Activated T-cell treated with anti-CD3 and anti-CD28 coated beads for 1 hour (primary cell): ENCODE data around the gene PPFIA2.
"Not testable (repeated sequence)": the region's sequence is repeated elsewhere in the genome, so short reads cannot be mapped to it uniquely, and the experiment has no call there.

ENCODE experiments used
- DNase-seq: peaks from one replicate; pipeline ENCODE4 v3.0.0-alpha.2; 2020; ENCODE audit warnings: low read depth

Gene PPFIA2

DNA sequence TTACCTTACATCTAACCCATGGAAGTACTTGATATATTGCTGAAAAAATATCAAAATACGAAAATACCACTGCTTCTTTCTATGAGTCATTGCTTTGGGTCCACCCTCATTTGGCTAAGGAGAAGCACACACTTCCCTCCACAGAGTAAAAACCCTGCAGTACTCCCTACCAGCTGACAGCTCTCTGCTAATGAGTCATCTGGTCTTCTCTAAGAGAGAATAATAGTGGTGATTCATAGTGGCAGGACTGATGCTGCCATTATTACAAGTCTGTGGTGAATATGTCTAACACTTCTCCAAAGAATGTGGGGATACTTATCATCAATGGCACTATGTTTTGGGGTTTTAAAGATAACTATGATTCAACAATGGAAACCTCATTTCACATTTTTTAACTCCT lies 90.7 kb downstream of the PPFIA2 start:
- DNase-seq: no peak

GRCh38 chr12:81659310-81659709 lies 99.8 kb downstream of the PPFIA2 start:
- not testable (repeated sequence) for DNase-seq

DNA sequence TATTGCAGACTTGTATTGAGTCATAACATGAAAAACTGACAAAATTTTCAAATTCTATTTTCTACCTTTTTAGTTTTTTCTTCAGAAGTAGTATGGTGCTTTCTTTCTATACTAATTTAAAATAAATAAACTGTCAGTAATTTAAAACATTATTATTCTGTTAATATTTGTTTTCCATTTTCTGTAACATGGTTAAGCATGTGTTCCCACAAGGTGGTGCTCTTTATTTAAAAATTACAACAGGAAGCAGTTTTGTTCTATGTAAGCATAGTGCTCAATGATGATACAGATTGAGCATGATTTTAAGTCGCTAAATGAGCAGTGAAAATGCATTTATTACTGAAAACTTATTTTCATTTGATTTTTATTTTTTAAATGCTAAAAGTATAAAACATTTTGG lies 114.6 kb downstream of the PPFIA2 start:
- DNase-seq: no peak

GRCh38 chr12:81639196-81639595 lies 120.0 kb downstream of the PPFIA2 start:
- DNase-seq: no peak

DNA sequence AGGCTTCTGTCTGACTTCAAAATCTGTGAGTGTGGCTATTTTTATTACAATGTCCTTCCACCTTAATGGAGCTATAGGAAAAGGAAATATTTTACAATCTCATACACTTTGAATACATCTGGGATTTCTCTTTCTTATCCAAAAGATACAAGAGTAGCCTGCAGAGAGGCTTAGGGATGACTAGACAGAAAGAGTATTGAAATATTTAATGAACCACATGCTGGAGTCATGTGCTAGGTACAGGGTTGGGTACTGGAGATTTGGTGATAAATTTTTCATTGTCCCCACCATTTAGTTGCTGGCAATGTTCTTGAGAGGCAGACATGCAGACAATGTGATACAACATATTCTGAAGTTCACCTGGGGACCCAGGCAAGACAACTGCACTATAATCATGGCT lies 126.0 kb downstream of the PPFIA2 start:
- DNase-seq: no peak

GRCh38 chr12:81627336-81628189 lies 131.6 kb downstream of the PPFIA2 start:
- DNase-seq: no peak

GRCh38 chr12:81626406-81626805 lies 132.7 kb downstream of the PPFIA2 start:
- DNase-seq: no peak

DNA sequence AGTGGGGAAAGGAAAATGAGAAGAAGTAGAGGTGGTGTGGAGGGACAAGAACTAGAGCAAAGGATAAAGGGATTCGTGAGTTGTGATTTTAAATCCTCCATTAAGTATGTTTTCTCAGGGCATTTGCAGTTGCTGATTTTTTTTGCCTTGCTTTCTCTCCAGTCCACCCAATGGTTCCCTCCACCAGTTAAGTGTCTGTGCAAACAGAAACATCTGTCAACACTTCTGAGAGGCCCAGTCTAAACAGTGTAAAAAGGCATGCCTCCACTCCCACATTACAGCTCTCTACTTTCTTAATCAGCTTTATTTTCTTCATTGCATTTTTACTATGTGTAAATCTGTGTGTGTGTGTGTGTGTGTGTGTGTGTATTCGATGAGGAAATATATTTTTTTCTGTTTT lies 141.2 kb downstream of the PPFIA2 start:
- no peak for DNase-seq

DNA sequence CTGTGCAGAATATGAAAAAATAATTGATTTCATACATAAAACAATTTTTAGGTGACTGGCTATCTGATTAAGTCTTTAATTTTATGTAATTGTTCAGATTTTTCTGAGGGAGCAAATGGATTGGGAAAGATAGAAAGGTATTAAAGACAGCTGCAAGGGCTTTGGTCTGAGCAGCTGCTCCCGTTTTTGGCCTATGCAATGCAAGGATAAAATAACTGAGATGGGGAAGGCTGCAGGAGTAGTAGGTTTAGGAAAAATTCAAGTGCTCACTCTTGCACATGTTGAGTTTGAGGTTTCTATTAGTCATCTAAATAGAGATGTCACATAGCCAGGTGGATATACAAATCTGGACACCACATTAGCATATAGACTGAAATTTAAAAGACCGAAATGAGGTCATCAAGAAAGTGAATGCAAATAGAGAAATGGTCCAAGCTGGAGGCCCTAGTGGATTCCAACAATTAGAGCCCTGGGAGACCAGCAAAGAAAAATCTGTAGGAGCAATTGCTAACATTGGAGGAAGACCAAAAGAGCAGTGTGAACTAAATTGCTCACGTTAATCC lies 144.0 kb downstream of the PPFIA2 start:
- no peak for DNase-seq

DNA sequence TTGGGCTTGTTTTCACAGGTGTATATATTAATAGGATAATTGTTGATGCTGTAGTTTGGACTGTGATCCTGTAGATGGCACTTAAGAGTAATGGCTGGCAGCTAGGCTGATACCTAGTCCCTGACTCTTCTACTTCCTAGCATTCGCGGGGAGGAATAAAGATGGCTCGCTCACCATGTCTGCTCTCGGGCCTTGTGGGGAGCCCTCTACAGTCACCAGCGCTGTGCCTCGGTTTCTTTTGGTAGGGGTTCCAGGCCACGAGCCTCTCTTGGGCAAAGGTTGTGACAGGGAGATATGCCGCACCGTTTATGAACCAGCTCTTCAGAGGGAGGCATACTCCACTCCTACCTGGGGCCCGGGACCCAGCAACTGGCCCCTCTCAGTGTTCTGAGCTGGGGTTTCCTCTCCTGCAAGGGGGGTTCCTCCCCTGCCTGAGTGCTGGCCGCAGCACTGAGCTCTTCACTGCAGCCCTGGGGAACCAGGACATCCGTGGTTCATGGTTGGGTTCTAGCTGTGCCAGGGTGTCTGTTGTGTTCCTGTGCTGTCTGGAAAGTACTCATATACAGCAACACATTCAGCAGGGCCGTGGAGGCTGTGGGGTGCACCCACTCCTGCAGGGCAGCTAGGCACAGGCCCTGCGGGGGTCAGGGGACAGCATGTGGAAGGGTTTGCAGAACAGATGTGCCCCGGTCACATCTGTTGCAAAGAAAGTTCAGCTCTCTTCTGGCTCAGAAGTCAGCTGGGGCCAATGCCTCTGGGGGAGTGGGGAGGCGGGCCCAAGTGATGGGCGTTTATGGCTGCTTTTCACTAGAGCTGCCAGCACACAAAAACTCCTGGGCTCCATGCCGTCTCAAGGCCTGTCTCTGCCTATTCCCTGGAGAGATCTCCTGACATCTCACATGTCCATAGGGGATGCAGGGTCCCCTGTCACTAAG lies 147.9 kb downstream of the PPFIA2 start:
- no peak for DNase-seq

DNA sequence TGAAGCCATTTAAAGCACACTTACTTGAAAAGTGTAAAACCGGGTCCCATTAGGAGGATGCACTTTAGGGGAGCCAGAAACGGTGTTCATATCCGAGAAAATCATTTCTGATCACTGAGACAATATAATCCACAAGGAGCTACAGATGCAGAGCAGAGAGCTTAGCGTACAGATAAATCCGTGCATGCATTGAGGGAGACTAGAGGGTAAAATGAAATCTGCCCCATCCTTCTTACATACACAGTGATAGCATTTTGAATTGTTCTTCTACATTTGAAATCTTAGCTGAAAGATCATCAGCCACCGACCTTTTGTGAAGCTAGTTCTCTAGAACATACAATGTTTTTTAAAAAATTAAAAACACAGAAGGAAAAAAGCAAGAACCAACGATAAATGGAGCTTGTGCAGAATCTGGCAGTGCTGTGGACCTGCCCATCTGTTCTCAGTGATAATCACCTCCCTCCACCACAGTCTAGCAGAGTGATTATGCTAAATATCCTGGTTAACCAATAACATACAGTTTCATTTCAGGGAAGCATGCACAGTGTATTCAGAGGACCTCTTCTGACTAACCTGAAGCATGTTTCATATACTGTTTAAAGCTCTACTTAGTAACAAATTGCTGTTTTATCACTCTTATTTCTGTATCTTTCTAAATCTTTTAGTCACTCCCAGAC lies 161.1 kb downstream of the PPFIA2 start:
- DNase-seq: no peak

DNA sequence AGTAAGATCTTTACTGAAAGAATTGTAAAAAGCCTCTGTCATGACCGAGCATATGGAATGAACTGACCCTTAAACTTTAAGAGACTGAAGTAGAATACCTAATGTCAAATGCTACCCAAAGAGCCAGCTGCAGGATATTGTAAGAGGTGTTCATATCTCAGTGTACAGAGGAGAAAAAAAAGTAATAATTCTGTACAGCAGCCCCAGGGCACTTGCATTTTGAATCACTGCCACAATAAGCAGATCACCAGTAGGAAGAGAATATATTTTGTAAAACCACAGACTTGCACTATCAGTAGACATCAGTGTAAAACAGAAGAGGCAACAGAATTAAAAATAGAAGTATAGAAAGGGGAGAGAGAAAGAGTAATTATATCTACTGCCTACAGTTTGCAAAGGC lies 162.6 kb downstream of the PPFIA2 start:
- DNase-seq: no peak

- no peak for DNase-seq
These were observed 167.9 kb downstream of the PPFIA2 start for GRCh38 chr12:81591256-81591655.

- DNase-seq: not testable (repeated sequence)
These were observed 168.4 kb downstream of the PPFIA2 start for GRCh38 chr12:81590703-81591102.

DNA sequence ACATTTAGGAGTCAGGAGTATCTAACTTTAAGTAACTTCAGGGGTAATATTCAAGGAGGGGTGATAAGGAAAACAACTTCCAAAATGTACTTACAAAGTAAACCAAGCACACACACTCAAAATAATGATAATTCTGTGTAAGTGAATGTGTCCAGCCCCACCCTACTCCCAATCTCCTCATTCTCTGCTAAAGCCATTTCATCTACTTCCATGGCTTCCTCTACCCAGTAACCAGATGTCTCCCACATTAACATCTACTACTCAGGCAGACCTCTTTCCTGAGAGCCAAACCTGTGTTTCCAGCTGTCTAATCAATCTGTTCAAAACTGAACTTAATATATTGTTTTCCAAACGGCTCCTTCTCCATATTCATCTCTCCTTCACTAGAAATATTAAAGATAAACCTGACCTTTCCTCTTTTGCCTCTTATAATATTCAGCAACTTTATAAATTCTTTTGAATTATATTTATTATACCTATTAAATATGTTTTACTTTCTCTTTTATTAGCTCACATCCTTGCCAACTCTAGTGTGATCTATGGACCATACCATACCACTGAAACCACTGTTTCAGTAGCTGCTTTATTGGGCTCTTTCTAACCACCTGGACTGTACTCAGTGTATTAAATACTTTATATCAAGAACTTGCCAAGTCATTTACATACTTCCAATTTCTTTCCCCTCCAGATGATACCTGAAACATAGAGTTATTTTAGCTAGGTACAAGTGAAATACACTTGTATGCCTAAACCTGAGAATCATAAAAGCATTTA lies 170.7 kb downstream of the PPFIA2 start:
- DNase-seq: no peak

- DNase-seq: no peak
These were observed 173.4 kb downstream of the PPFIA2 start for GRCh38 chr12:81585787-81586186.

- no peak for DNase-seq
These were observed 185.9 kb downstream of the PPFIA2 start for GRCh38 chr12:81573228-81573627.

DNA sequence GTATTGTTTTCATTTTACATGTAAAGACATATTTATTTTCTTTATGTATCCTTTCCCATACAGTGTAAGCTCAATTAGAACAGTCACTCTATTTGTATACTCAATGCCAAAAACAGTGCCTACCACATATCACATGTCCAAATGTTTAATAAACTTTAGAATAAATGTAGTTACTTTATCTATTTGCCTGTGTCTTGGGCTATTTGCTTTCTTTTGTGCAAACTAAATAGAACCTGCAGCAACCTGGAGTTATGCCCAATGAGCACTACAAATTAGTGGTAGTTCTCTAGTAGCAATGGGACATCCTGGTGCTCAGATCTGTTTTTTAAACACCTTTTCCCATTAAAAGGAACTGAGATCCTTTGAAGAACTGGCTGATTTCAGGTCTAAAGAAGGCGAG lies 186.7 kb downstream of the PPFIA2 start:
- no peak for DNase-seq

GRCh38 chr12:81570234-81570633 lies 188.9 kb downstream of the PPFIA2 start:
- no peak for DNase-seq

- no peak for DNase-seq
These were observed 194.9 kb downstream of the PPFIA2 start for GRCh38 chr12:81564237-81564636.

- DNase-seq: no peak
These were observed 201.1 kb downstream of the PPFIA2 start for GRCh38 chr12:81558031-81558430.
